ENCODE measurements around the gene THUMPD3. TPM values are rescaled to one million over a fixed set of nuclear protein-coding genes. Genes with fewer than 3 reads are reported as not detected.

THUMPD3 gene
- polyA plus RNA-seq, 3 donors = 10.2 to 13.1 (median 11.5) TPM

- Histone ChIP-seq H3K9ac (ENCODE audit: insufficient read depth, low read length, poor library complexity, severe bottlenecking) (no peak overlapping the region), H3K4me3 (replicated peaks in 1 of 3; ENCODE audit: low read depth in 2 of 3, low read length in 3 of 3) (no peak overlapping the region), H3K36me3 (replicated peaks in 1 of 2; ENCODE audit: control insufficient read depth in 1 of 2, insufficient read depth in 2 of 2, low read length in 2 of 2) (no peaks in the 10 kb centered on the region), H3K4me2 (replicated peaks; ENCODE audit: extremely low read depth, low read length, poor library complexity, severe bottlenecking) (no peak overlapping the region), H3K27ac (ENCODE audit: low read depth in 1 of 2, low read length in 2 of 2) (no peak overlapping the region), H3K27me3 (ENCODE audit: control insufficient read depth in 2 of 2, insufficient read depth in 2 of 2, low read length in 2 of 2) (no peaks in the 10 kb centered on the region), H4K20me1 (ENCODE audit: insufficient read depth, low read length) (no peaks in the 10 kb centered on the region), H3K4me1 (ENCODE audit: control insufficient read depth in 1 of 2, insufficient read depth in 2 of 2, low read length in 2 of 2) (no peaks in the 10 kb centered on the region), H3K9me3 (replicated peaks in 1 of 2; ENCODE audit: control insufficient read depth in 1 of 2, insufficient read depth in 1 of 2, low read length in 2 of 2) (no peaks in the 10 kb centered on the region), H3K79me2 (ENCODE audit: insufficient read depth, low read length) (no peaks in the 10 kb centered on the region), H2AFZ (ENCODE audit: insufficient read depth, low read depth, low read length, poor library complexity, severe bottlenecking) (no peak overlapping the region)
- Mint-ChIP-seq H3K27ac (no peak overlapping the region), H3K9me3 (no peaks in the 10 kb centered on the region), H3K4me3 (no peak overlapping the region), H3K27me3 (ENCODE audit: low read depth in 3 of 3) (peaks cover 1 to 3% (median 2%) of the 10 kb centered on the region in 3 donors), H3K4me1 (peaks cover 3% of the 10 kb centered on the region), H3K36me3 (no peaks in the 10 kb centered on the region)
- no peak for TF ChIP-seq CTCF (IDR thresholded peaks at IDR 0.05)
- no CpG with 5 or more reads among the region's 1 CpG for WGBS (ENCODE audit: insufficient coverage)
- intact Hi-C loops (cut with micrococcal nuclease) = no loop called here
- no peak for DNase-seq
Measured at GRCh38 chr3:9346141-9346540, 16.7 kb upstream of the THUMPD3 start.

- Mint-ChIP-seq H3K4me3 (no peak overlapping the region), H3K9me3 (no peaks in the 10 kb centered on the region), H3K36me3 (no peaks in the 10 kb centered on the region), H3K27ac (peak overlapping the region in 1 of 7 donors; percentile 55), H3K4me1 (peaks cover 3% of the 10 kb centered on the region), H3K27me3 (ENCODE audit: low read depth in 3 of 3) (peaks cover 0 to 3% (median 2%) of the 10 kb centered on the region in 3 donors)
- no peak overlapping the region for H3K27ac ChIP-seq (ENCODE audit: low read depth in 1 of 2, low read length in 2 of 2)
- intact Hi-C loops (cut with micrococcal nuclease) = no loop called here
- no peaks in the 10 kb centered on the region for H3K9me3 ChIP-seq (replicated peaks in 1 of 2; ENCODE audit: control insufficient read depth in 1 of 2, insufficient read depth in 1 of 2, low read length in 2 of 2)
- no peaks in the 10 kb centered on the region for H3K27me3 ChIP-seq (ENCODE audit: control insufficient read depth in 2 of 2, insufficient read depth in 2 of 2, low read length in 2 of 2)
- no peak overlapping the region for H3K9ac ChIP-seq (ENCODE audit: insufficient read depth, low read length, poor library complexity, severe bottlenecking)
- no peaks in the 10 kb centered on the region for H3K36me3 ChIP-seq (replicated peaks in 1 of 2; ENCODE audit: control insufficient read depth in 1 of 2, insufficient read depth in 2 of 2, low read length in 2 of 2)
- no peak for DNase-seq
- no peaks in the 10 kb centered on the region for H4K20me1 ChIP-seq (ENCODE audit: insufficient read depth, low read length)
- no peak overlapping the region for H3K4me2 ChIP-seq (replicated peaks; ENCODE audit: extremely low read depth, low read length, poor library complexity, severe bottlenecking)
- H3K79me2 ChIP-seq (ENCODE audit: insufficient read depth, low read length) = no peaks in the 10 kb centered on the region
- TF ChIP-seq CTCF (IDR thresholded peaks at IDR 0.05) = no peak
- H3K4me3 ChIP-seq (replicated peaks in 1 of 3; ENCODE audit: low read depth in 2 of 3, low read length in 3 of 3) = no peak overlapping the region
- no peak overlapping the region for H2AFZ ChIP-seq (ENCODE audit: insufficient read depth, low read depth, low read length, poor library complexity, severe bottlenecking)
- H3K4me1 ChIP-seq (ENCODE audit: control insufficient read depth in 1 of 2, insufficient read depth in 2 of 2, low read length in 2 of 2) = no peaks in the 10 kb centered on the region
- no CpG with 5 or more reads among the region's 5 CpGs for WGBS (ENCODE audit: insufficient coverage)
Measured at GRCh38 chr3:9347081-9347480, 15.8 kb upstream of the THUMPD3 start.
